K562 (cell line): ENCODE results near the gene CSTPP1. TPM values are rescaled to one million over a fixed set of nuclear protein-coding genes. Genes with fewer than 3 reads are reported as not detected.

Source experiments
- ATAC-seq: fragments of 200-7000 bp; cut with Tn5 transposase; 3 replicates; pipeline ENCODE4 v1.9.1; 2020; ENCODE audit warnings: moderate library complexity
- BruUV-seq: library from RNA; stranded (reverse); fragments of 400-500 nt; replicated peaks from 2 replicates; lab custom pipeline; 2021; lab: Mats Ljungman, UMichigan
- CTCF ChIA-PET: fragments of 300-600 bp; formaldehyde crosslinking; extraction: SDS; loops from one replicate; lab custom pipeline; 2021; ENCODE audit warnings: low intra/inter-chr PET ratio; lab: Yijun Ruan, JAX
- POLR2A ChIA-PET: fragments of 300-600, 350-650 bp; sonication (Branson Sonifier 250); formaldehyde crosslinking; extraction: SDS; loops from one replicate; lab custom pipeline; 2021; ENCODE audit warnings: antibody characterized with exemption, inconsistent platforms; lab: Yijun Ruan, JAX
- DNase-seq, 4 experiments: peaks; one replicate each; pipeline versions ENCODE4 v3.0.0 to v3.0.0-alpha.2; 2011 to 2018; ENCODE audit warnings: low spot score in 3 of 4, mixed read lengths in 3 of 4; ENCODE audit errors: extremely low read depth in 1 of 4
- FAIRE-seq: peaks from 2 replicates; lab custom pipeline; 2011; peaks lifted over from hg19 to GRCh38; lab: Jason Lieb, UNC
- H2AFZ ChIP-seq: 2 replicates; pipeline ENCODE4 v1.6.0; 2011; ENCODE audit warnings: low read depth, low read length, control low read depth, inconsistent platforms
- H3K27ac ChIP-seq: fragments of 200-600 bp; 3 replicates; pipeline ENCODE4 v1.8.0; 2011; ENCODE audit warnings: low read depth, mild to moderate bottlenecking, control low read depth, inconsistent platforms, low read length, moderate library complexity, mixed read lengths; ENCODE audit errors: extremely low read depth
- H3K27me3 ChIP-seq, 2 experiments: fragments of 300-600 bp in 1 of 2; 2 replicates in 1 of 2; 3 replicates in 1 of 2; pipeline versions ENCODE4 v1.6.0 to v1.8.0; 2011; ENCODE audit warnings: inconsistent platforms in 2 of 2, low read length in 2 of 2, mild to moderate bottlenecking in 1 of 2, mixed read lengths in 1 of 2, moderate library complexity in 1 of 2; ENCODE audit not compliant: control insufficient read depth in 2 of 2, insufficient read depth in 2 of 2
- H3K36me3 ChIP-seq: fragments of 300-600 bp; 3 replicates; pipeline ENCODE4 v1.8.0; 2011; ENCODE audit warnings: mild to moderate bottlenecking, low read length, inconsistent platforms; ENCODE audit not compliant: control insufficient read depth, insufficient read depth
- H3K4me1 ChIP-seq, 2 experiments: fragments of 200-600 bp in 1 of 2; replicated peaks in 1 of 2; 2 replicates in 1 of 2; 3 replicates in 1 of 2; pipeline versions ENCODE4 v1.5.1 to v1.8.0; 2011; ENCODE audit warnings: inconsistent platforms in 2 of 2, low read length in 2 of 2, mild to moderate bottlenecking in 1 of 2, mixed read lengths in 1 of 2, moderate library complexity in 1 of 2; ENCODE audit not compliant: control insufficient read depth in 2 of 2, insufficient read depth in 2 of 2
- H3K4me2 ChIP-seq: 2 replicates; pipeline ENCODE4 v1.6.1; 2011; ENCODE audit warnings: low read length, control low read depth, inconsistent platforms, mixed read lengths; ENCODE audit not compliant: insufficient read depth
- H3K4me3 ChIP-seq: fragments of 200-600 bp; sonication (generic), shearing (Covaris generic); 2 replicates; pipeline ENCODE4 v1.5.1; 2016; ENCODE audit warnings: control low read depth, inconsistent platforms
- H3K79me2 ChIP-seq: fragments of 200-600 bp; 3 replicates; pipeline ENCODE4 v1.8.0; 2011; ENCODE audit warnings: low read length, inconsistent platforms; ENCODE audit not compliant: control insufficient read depth, insufficient read depth
- H3K9ac ChIP-seq, 2 experiments: 2 replicates each; pipeline versions ENCODE4 v1.6.0 to v1.6.1; 2011; ENCODE audit warnings: low read depth in 2 of 2, low read length in 2 of 2, control low read depth in 1 of 2, inconsistent platforms in 1 of 2, mild to moderate bottlenecking in 1 of 2, mixed read lengths in 1 of 2; ENCODE audit not compliant: insufficient read depth in 1 of 2
- H3K9me1 ChIP-seq: one replicate; pipeline ENCODE4 v1.6.0; 2011; ENCODE audit warnings: inconsistent platforms, mild to moderate bottlenecking, low read length, moderate library complexity; ENCODE audit not compliant: control insufficient read depth, insufficient read depth
- H3K9me3 ChIP-seq: replicated peaks from 2 replicates; pipeline ENCODE4 v1.5.1; 2011; ENCODE audit warnings: low read depth, low read length, inconsistent platforms; ENCODE audit not compliant: control insufficient read depth, insufficient read depth
- H4K20me1 ChIP-seq: replicated peaks from 2 replicates; pipeline ENCODE4 v1.6.1; 2011; ENCODE audit warnings: low read length, inconsistent platforms, mixed read lengths; ENCODE audit not compliant: control insufficient read depth, insufficient read depth
- CCAR2 ChIP-seq: fragments of 200-400 bp; formaldehyde crosslinking; IDR thresholded peaks from 2 replicates; pipeline ENCODE4 v1.6.1; 2017; ENCODE audit warnings: mild to moderate bottlenecking, low read depth, low read length
- IFI16 ChIP-seq: fragments of 250-450 bp; sonication (Bioruptor Pico); IDR thresholded peaks from 2 replicates; pipeline ENCODE4 v2.1.2; 2022; ENCODE audit warnings: mild to moderate bottlenecking, inconsistent platforms
- LEF1 ChIP-seq: fragments of 450-650 bp; IDR thresholded peaks from 2 replicates; pipeline ENCODE4 v1.6.1; 2016; ENCODE audit warnings: mild to moderate bottlenecking
- PHF21A ChIP-seq: fragments of 450-650 bp; IDR thresholded peaks from 2 replicates; pipeline ENCODE4 v1.6.1; 2017; ENCODE audit warnings: low read depth, borderline replicate concordance
- PML ChIP-seq: IDR thresholded peaks from 2 replicates; pipeline ENCODE4 v1.6.1; 2012; ENCODE audit warnings: low read length, inconsistent platforms
- PRPF4 ChIP-seq: fragments of 200-400 bp; formaldehyde crosslinking; IDR thresholded peaks from one replicate; pipeline ENCODE4 v1.6.1; 2017; ENCODE audit warnings: low read length, low read depth, mild to moderate bottlenecking; ENCODE audit not compliant: insufficient read depth, poor library complexity, severe bottlenecking
- YY1 ChIP-seq, 3 experiments: IDR thresholded peaks; 2 replicates each; pipeline ENCODE4 v1.6.1; 2011; ENCODE audit warnings: low read length in 2 of 3, mild to moderate bottlenecking in 2 of 3, moderate library complexity in 2 of 3, borderline replicate concordance in 1 of 3, control low read depth in 1 of 3, low read depth in 1 of 3; ENCODE audit not compliant: insufficient read depth in 3 of 3, insufficient replicate concordance in 2 of 3, control insufficient read depth in 1 of 3, insufficient read length in 1 of 3; ENCODE audit errors: extremely low read depth in 1 of 3
- ZBTB12 ChIP-seq: fragments of 250-450 bp; sonication (Bioruptor Pico); IDR thresholded peaks from 2 replicates; pipeline ENCODE4 v1.4.0; 2020
- ZBTB9 ChIP-seq: fragments of 450-650 bp; formaldehyde crosslinking; IDR thresholded peaks from 2 replicates; pipeline ENCODE4 v1.4.0; 2020; ENCODE audit warnings: mild to moderate bottlenecking, moderate library complexity
- ZKSCAN8 ChIP-seq: fragments of 200-800 bp; sonication (Bioruptor generic); IDR thresholded peaks from 2 replicates; pipeline ENCODE4 v1.6.1; 2016; ENCODE audit warnings: missing genetic modification characterization, missing compliant biosample characterization
- ZNF239 ChIP-seq: fragments of 250-450 bp; sonication (Bioruptor Pico); IDR thresholded peaks from 2 replicates; pipeline ENCODE4 v1.4.0; 2020; ENCODE audit warnings: mild to moderate bottlenecking
- ZNF507 ChIP-seq: conservative IDR thresholded peaks from 2 replicates; pipeline ENCODE4 v1.6.1; 2017; ENCODE audit warnings: missing genetic modification characterization, missing compliant biosample characterization
- ZNF561 ChIP-seq: fragments of 450-650 bp; formaldehyde crosslinking; conservative IDR thresholded peaks from 2 replicates; pipeline ENCODE4 v1.4.0; 2020; ENCODE audit warnings: mild to moderate bottlenecking, moderate library complexity
- ZNF584 ChIP-seq: fragments of 200-800 bp; sonication (Bioruptor generic); IDR thresholded peaks from 2 replicates; pipeline ENCODE4 v1.6.1; 2016; ENCODE audit warnings: low read depth, mild to moderate bottlenecking, missing genetic modification characterization, missing compliant biosample characterization
- WGBS: fragments of 100-300 bp; shearing (Covaris generic); methylation state at CpG from one replicate; pipeline ENCODE4 v1.1.6; 2016; ENCODE audit warnings: low coverage, mixed read lengths; ENCODE audit not compliant: insufficient coverage; ENCODE audit errors: missing lambda C conversion rate; 5-methylcytosine and 5-hydroxymethylcytosine counted together
- in situ Hi-C: fragments of 300-500 bp; cut with MboI; formaldehyde crosslinking; loops from 4 replicates; pipeline ENCODE4 v1.15.0; 2018; ENCODE audit warnings: inconsistent platforms, mixed read lengths
- intact Hi-C: fragments of 100-400 bp; cut with micrococcal nuclease; formaldehyde crosslinking; loops from 2 replicates; pipeline ENCODE4 v1.14.2; 2022
- polyA plus RNA-seq, 8 experiments: library from polyadenylated mRNA; depleted of rRNA in 4 of 8; stranded (reverse) in 5 of 8; unstranded in 3 of 8; fragments of >200 nt; fragmentation: Nextera tagmentation in 2 of 8; fragmentation: Illumina TruSeq in 1 of 8; extraction: Ambion mirVana in 2 of 8; extraction: Trizol in 1 of 8; gene quantifications; 2 replicates each; pipeline versions ENCODE4 v1.2.1 to v1.2.3, GENCODE V29; 2011 to 2014; ENCODE audit warnings: inconsistent platforms in 1 of 8, missing spikeins in 1 of 8
- total RNA-seq, 7 experiments: library from RNA; depleted of rRNA in 6 of 7; stranded (reverse); fragments of >200 nt in 6 of 7; fragmentation: Illumina TruSeq in 2 of 7; extraction: Trizol in 2 of 7; gene quantifications; 2 replicates each; pipeline versions ENCODE4 v1.2.1 to v1.2.3, GENCODE V29; 2011 to 2021; ENCODE audit warnings: low replicate concordance in 1 of 7

CSTPP1 gene
- total and polyA plus RNA-seq, 9 of the 15 experiments (the other 6 are each of a cell fraction or from before 2014, with no cell fraction given): 6.5 to 17.8 (median 9.2) TPM

GRCh38 chr11:47106798-47107411 lies 170.3 kb downstream of the CSTPP1 start:
- no peak overlapping the region for H3K9ac ChIP-seq
- H3K4me1 ChIP-seq: no peaks in the 10 kb centered on the region
- H3K9me1 ChIP-seq: no peaks in the 10 kb centered on the region
- no peak overlapping the region for H3K4me2 ChIP-seq
- BruUV-seq: no TSS peak
- H3K9me3 ChIP-seq: no peaks in the 10 kb centered on the region
- no peak overlapping the region for H3K27ac ChIP-seq
- no peaks in the 10 kb centered on the region for H3K36me3 ChIP-seq
- intact Hi-C loops (no loop called here), in situ Hi-C loops (no loop called here)
- ChIA-PET CTCF (no interaction called here), POLR2A (no interaction called here)
- no peak overlapping the region for H3K4me3 ChIP-seq
- H3K79me2 ChIP-seq: no peaks in the 10 kb centered on the region
- no peak for FAIRE-seq
- no peaks in the 10 kb centered on the region for H4K20me1 ChIP-seq
- 45% methylated on average over 7 of the region's 7 CpGs for WGBS
- DNase-seq: no peak
- peaks cover 0 to 4% of the 10 kb centered on the region in 2 experiments; a peak in 2 of 5 replicates for H3K27me3 ChIP-seq
- ATAC-seq: no peak
- H2AFZ ChIP-seq: no peak overlapping the region
- TF ChIP-seq ZNF584 (no peak), ZBTB12 (CRISPR knock-in tag) (no peak), YY1 (IDR thresholded peaks at IDR 0.05; ENCODE audit: borderline replicate concordance in 1 of 3, control insufficient read depth in 1 of 3, extremely low read depth in 1 of 3, insufficient read depth in 3 of 3, insufficient read length in 1 of 3, insufficient replicate concordance in 2 of 3, low read depth in 1 of 3, low read length in 2 of 3) (no peak), PML (no peak), ZNF561 (CRISPR knock-in tag) (no peak), LEF1 (no peak), ZNF507 (tag) (no peak), PHF21A (no peak), ZKSCAN8 (CRISPR knock-in tag) (no peak), IFI16 (CRISPR knock-in tag) (no peak), PRPF4 (no peak), ZNF239 (CRISPR knock-in tag) (no peak), CCAR2 (no peak), ZBTB9 (CRISPR knock-in tag) (no peak)
